IPS DF 4.7 (cell line): ENCODE data around the gene PRR15.
A peak's percentile ranks its signal among the peaks of the same experiment; 100 is the strongest.

Experiments
- DNase-seq: peaks from one replicate; pipeline ENCODE4 v3.0.0-alpha.2; 2013; ENCODE audit warnings: low spot score; ENCODE audit errors: extremely low read depth

PRR15 gene

DNA sequence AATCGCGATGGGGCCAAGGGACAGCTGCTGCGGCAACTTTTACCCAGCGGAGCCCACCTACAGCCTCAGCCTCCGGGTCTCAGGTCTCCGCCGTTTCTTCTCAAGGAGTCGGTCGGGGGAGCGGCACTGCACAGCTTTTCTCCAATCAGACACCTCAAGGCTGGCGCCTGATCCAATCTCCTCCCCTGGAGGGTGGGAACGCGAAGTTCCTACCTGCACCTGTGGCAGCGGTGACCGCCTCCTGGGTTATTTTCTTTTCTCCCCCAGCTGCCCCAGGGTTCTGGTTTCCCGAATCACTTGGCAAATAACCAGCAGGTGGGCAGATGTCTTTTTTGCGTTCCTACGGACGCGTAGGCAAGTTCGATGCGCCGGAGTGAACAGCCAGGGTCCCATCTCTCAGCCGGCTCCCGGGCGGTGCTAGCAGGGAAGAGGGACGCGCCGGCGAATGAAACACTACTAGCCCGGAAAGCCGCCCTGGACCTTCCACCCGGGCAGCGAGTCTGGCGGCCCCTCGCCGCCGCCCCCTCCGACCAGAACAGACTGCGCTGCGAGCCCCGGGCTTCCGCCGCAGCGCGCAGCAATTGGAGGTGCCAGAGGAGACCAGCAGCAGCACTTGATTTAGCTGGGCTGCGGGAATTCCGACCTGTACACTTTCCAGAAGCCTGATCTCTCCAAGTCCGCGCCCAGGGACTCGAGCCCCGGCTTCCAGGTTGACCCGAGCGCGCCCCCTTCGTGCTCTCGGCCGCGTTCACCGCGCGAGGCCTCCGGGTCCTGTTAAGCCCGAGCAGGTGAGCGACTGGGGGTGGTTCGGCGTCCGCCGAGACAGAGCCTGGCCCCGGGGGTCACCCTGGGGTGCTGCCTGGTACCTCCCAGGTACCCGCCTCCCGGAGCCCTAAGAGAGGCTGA is at the start of gene PRR15:
Gene PRR15 (plus strand): TSS at position 246 of the 906 bp plus-strand sequence. CDS start 2,495 bp downstream, outside the sequence.
- DNase-seq, result no peak

- no peak for DNase-seq
These were observed 47.1 kb upstream of the PRR15 start for GRCh38 chr7:29516491-29516890.

DNA sequence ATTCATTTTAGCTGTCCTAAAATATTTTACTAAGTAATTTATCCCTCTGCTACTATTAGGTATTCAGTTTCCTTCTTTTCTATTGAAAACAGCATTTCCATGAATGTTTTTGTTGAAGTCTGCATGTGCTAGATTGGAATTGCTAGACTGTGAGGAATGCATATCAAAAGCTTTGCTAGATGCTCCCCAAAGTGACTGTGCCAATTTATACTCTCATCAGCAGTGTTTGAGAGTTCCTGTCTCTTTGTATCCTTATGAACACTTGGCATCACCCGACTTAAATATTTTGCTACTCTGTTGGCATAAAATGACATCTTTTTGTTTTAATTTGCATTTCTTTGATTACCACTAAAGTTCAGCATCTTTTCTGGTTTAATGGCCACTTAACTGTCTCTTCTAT is 45.0 kb upstream of the PRR15 start:
- DNase-seq, result no peak

DNA sequence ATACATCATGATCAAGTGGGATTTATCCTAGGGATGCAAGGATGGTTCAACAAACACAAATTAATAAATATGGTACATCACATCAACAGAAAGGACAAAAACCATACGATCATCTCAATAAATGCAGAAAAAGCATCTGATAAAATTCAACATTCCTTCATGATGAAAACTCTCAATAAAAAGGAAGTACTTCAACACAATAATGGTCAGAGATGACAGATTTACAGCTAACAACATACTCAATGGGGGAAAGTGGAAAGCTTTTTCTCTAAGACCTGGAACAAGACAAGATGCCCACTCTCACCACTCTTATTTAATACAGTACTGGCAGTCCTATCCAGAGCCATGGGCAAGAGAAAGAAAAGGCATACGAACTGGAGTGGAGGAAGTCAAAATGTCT is 39.9 kb upstream of the PRR15 start:
- DNase-seq, result no peak

DNA sequence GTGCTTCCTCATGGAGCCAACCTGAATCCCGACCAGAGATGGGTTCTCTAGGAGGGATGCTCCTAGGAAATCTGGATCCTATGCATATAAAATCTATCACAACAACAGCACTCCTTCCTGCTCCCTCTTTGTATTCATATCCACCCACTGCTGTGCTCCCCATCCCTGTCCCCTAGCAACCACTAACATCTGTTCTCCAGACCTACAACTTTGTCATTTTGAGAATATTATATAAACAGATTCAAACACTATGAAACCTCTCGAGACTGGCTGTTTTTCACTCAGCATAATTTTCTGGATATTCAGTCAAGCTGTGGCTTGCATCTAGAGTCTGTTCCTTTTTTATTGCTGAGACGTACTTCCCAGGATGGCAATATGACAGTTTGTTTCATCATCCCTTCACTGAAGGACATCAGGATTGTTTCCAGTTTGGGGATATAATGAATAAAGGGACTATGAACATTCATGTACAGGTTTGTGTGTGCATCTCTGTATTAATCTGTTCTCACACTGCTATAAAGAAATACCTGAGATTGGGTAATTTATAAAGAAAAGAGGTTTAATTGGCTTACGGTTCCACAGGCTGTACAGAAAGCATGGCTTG is 36.0 kb upstream of the PRR15 start:
- DNase-seq, result no peak

DNA sequence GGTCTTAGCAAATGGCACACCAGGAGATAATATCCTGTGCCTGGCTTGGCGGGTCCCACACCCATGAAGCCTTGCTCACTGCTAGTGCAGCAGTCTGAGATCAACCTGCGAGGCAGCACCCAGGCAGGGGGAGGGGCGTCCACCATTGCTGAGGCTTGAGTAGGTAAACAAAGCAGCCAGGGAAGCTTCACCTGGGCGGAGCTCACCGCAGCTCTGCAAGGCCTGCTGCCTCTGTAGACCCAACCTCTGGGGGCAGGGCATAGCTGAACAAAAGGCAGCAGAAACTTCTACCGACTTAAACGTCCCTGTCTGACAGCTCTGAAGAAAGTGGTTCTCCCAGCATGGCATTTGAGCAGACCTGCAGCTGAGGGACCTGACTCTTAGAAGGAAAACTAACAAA is 35.1 kb upstream of the PRR15 start:
- peak; percentile 3 for DNase-seq

DNA sequence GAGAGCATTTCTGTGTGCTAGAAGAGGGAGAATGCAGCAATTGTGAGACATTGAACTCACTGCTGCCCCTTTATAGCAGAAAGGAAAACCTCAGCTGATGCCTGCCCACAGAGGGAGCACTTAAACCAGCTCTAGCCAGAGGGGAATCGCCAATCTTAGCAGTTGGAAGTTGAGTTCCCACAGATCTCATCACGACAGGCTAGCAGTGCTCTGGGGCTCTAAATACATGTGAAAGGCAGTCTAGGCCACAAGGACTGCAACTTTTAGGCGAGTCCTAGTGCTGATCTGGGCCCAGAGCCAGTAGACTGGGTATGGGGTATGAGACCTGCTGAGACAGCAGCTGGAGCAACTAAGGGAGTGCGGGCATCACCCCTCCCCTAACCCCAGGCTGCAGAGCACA is 25.2 kb upstream of the PRR15 start:
- no peak for DNase-seq

GRCh38 chr7:29539471-29539870 is 24.2 kb upstream of the PRR15 start:
- no peak for DNase-seq

DNA sequence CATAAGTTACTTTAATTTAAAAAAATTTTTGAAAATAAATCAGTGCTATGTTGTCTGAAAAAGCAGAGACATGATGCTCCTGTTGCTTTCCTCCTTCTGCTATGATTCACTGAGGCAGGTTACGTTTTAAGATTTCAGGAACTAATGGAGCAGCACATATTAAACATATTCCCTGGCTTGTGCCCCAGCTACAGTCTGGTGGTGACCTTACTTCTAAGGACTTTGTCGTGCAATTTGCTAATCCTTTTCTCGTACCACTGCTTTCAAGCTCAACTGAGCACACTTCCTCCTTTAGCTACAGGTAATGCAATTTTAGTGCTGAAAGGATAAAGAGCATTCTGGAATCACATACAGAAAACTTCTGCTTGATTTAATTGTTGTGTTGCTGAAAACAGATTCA is 16.2 kb upstream of the PRR15 start:
- DNase-seq, result no peak

GRCh38 chr7:29548823-29549222 is 14.8 kb upstream of the PRR15 start:
- no peak for DNase-seq

GRCh38 chr7:29552392-29552791 is 11.2 kb upstream of the PRR15 start:
- no peak for DNase-seq

- DNase-seq, result no peak
These were observed 8.6 kb upstream of the PRR15 start for GRCh38 chr7:29555061-29555460.

- no peak for DNase-seq
These were observed 7.0 kb upstream of the PRR15 start for GRCh38 chr7:29556405-29557195.

DNA sequence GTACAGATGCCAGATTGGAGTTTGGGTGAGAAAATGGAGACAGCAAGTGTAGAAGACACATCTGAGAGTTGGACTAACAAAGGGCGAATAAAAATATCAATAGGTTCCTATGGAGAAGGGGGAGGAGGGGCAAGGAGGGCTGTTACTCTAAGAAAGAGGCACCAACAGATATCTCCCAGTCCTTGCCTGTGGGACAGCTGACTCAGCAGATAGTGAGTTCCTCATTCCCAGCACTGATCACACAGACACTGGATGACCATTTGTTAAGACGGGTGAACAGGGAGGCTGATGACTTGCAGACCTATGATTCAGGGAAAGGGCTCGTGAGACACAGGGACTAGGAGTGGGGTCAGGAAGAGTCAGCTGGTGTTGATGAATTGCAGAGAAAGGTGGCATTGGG is 5.7 kb upstream of the PRR15 start:
- DNase-seq, result no peak

- DNase-seq, result no peak
These were observed 2.4 kb upstream of the PRR15 start for GRCh38 chr7:29561271-29561670.

- no peak for DNase-seq
These were observed 1.3 kb upstream of the PRR15 start for GRCh38 chr7:29562307-29562706.

GRCh38 chr7:29564496-29565223 is 1.0 kb downstream of the PRR15 start:
- no peak for DNase-seq

DNA sequence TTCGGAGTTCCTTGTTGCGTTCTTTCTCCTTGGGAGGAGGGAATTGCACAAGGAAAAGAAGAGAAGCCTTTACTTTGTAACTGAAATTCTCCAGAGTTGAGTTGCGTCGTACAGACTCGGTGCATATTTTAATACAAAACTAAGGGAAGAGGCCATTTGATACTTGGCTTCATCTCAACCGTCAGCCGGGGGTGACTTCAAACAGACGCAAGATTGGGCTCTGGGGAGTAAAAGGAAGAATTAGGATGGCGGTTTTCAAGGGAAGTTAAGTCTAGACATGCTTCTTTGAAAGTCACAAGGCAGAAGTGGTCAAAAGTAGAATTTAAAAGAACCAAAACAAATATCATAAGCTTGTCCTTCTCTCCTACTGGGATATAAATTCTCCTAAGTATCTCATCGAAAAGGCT is 1.6 kb downstream of the PRR15 start:
- DNase-seq, result no peak

- no peak for DNase-seq
These were observed 2.0 kb downstream of the PRR15 start for GRCh38 chr7:29565634-29565981.

- DNase-seq, result no peak
These were observed 2.5 kb downstream of the PRR15 start for GRCh38 chr7:29565982-29566746.

DNA sequence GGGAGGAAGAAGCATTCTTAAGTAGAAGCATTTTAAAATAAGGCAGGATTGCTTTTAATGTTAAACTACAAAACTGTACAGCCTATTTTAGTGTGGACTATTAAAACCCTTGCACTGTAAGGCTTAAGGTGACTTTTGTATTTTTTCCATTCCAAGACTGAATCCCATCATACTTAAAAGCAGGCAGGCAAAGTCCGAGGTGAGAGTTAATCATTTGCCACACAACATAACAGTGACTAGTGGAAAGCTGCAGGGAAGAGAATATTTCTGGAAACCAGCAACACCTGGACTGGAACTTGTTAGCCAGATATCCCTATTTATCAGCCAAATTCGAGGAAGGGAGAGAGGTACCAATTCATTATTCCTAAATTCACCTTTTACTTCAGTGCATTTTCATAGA is 3.5 kb downstream of the PRR15 start:
- DNase-seq, result no peak
